Endothelial cell of umbilical vein (primary cell): Measurements from ENCODE around the gene VWA5B2. TPM values are rescaled to one million over a fixed set of nuclear protein-coding genes. Genes with fewer than 3 reads are reported as not detected.

Experiments used
- BruUV-seq: library from RNA; stranded (reverse); fragments of 400-500 nt; replicated peaks from 2 replicates; lab custom pipeline; 2021; lab: Mats Ljungman, UMichigan
- CTCF ChIA-PET: fragments of 300-600, 350-600 bp; sonication (Branson Sonifier 250); formaldehyde crosslinking; loops from one replicate; lab custom pipeline; 2021; ENCODE audit warnings: antibody characterized with exemption, inconsistent platforms; lab: Charles Lee
- POLR2A ChIA-PET: fragments of 300-600, 350-600 bp; sonication (Branson Sonifier 250); formaldehyde crosslinking; loops from one replicate; lab custom pipeline; 2021; ENCODE audit warnings: antibody characterized with exemption, inconsistent platforms; lab: Charles Lee
- DNase-seq: peaks from one replicate; pipeline ENCODE4 v3.0.0-alpha.2; 2011; ENCODE audit warnings: low read depth, low spot score
- FAIRE-seq: peaks from 2 replicates; lab custom pipeline; 2011; peaks lifted over from hg19 to GRCh38; lab: Jason Lieb, UNC
- H2AFZ ChIP-seq: 2 replicates; pipeline ENCODE4 v1.6.0; 2012; ENCODE audit warnings: low read depth, low read length, control low read depth, inconsistent platforms
- H3K27ac ChIP-seq: 2 replicates; pipeline ENCODE4 v1.5.1; 2011; ENCODE audit warnings: low read depth, mild to moderate bottlenecking, control low read depth, low read length, moderate library complexity; ENCODE audit not compliant: insufficient read depth
- H3K27me3 ChIP-seq, 2 experiments: 2 replicates each; pipeline versions ENCODE4 v1.6.0 to v1.6.1; 2011; ENCODE audit warnings: low read length in 2 of 2, mixed read lengths in 1 of 2; ENCODE audit not compliant: control insufficient read depth in 2 of 2, insufficient read depth in 2 of 2
- H3K36me3 ChIP-seq, 2 experiments: 2 replicates in 1 of 2; 3 replicates in 1 of 2; pipeline ENCODE4 v1.5.1; 2011; ENCODE audit warnings: low read length in 2 of 2, mild to moderate bottlenecking in 1 of 2, moderate library complexity in 1 of 2; ENCODE audit not compliant: control insufficient read depth in 2 of 2, insufficient read depth in 2 of 2; ENCODE audit errors: extremely low read depth in 1 of 2
- H3K4me1 ChIP-seq: 3 replicates; pipeline ENCODE4 v1.5.1; 2011; ENCODE audit warnings: mild to moderate bottlenecking, low read length; ENCODE audit not compliant: control insufficient read depth, insufficient read depth; ENCODE audit errors: extremely low read depth
- H3K4me2 ChIP-seq: 2 replicates; pipeline ENCODE4 v1.6.1; 2011; ENCODE audit warnings: low read length, control low read depth, mixed read lengths; ENCODE audit not compliant: insufficient read depth
- H3K4me3 ChIP-seq, 3 experiments: fragments of 200-600 bp in 1 of 3; sonication (generic), shearing (Covaris generic) in 1 of 3; replicated peaks in 1 of 3; 2 replicates each; pipeline ENCODE4 v1.5.1; 2011 to 2016; ENCODE audit warnings: control low read depth in 3 of 3, low read length in 3 of 3, mild to moderate bottlenecking in 2 of 3, inconsistent platforms in 1 of 3, low read depth in 1 of 3, moderate library complexity in 1 of 3; ENCODE audit not compliant: insufficient read depth in 1 of 3
- H3K79me2 ChIP-seq: 2 replicates; pipeline ENCODE4 v1.6.0; 2012; ENCODE audit warnings: low read length, inconsistent platforms; ENCODE audit not compliant: control insufficient read depth, insufficient read depth
- H3K9ac ChIP-seq: replicated peaks from 2 replicates; pipeline ENCODE3; 2011; ENCODE audit warnings: low read length, control low read depth; ENCODE audit not compliant: insufficient read depth; ENCODE audit errors: extremely low read depth
- H3K9me1 ChIP-seq: replicated peaks from 3 replicates; pipeline ENCODE4 v1.6.0; 2011; ENCODE audit warnings: mild to moderate bottlenecking, low read length; ENCODE audit not compliant: control insufficient read depth, insufficient read depth; ENCODE audit errors: extremely low read depth
- H3K9me3 ChIP-seq: replicated peaks from 2 replicates; pipeline ENCODE4 v1.5.1; 2012; ENCODE audit warnings: low read length, inconsistent platforms; ENCODE audit not compliant: control insufficient read depth, insufficient read depth
- H4K20me1 ChIP-seq: replicated peaks from 2 replicates; pipeline ENCODE3; 2011; ENCODE audit warnings: mild to moderate bottlenecking, low read length; ENCODE audit not compliant: control insufficient read depth, insufficient read depth; ENCODE audit errors: extremely low read depth
- CTCF ChIP-seq, 2 donors: IDR thresholded peaks; 1 replicate in 1 of 2; 2 replicates in 1 of 2; pipeline ENCODE4 v1.5.1; 2011; ENCODE audit warnings: low read length in 2 of 2, mild to moderate bottlenecking in 2 of 2, moderate library complexity in 2 of 2, control low read depth in 1 of 2, inconsistent platforms in 1 of 2, low read depth in 1 of 2; ENCODE audit not compliant: insufficient read depth in 1 of 2; ENCODE audit errors: extremely low read depth in 1 of 2
- EZH2 ChIP-seq: IDR thresholded peaks from 2 replicates; pipeline ENCODE4 v1.6.1; 2012; ENCODE audit warnings: borderline replicate concordance, low read depth, mild to moderate bottlenecking, moderate library complexity, low read length, inconsistent platforms; ENCODE audit not compliant: severe bottlenecking
- JUN ChIP-seq: IDR thresholded peaks from 2 replicates; pipeline ENCODE4 v1.6.1; 2011; ENCODE audit warnings: borderline replicate concordance, low read depth; ENCODE audit not compliant: insufficient read length, insufficient read depth
- MYC ChIP-seq: IDR thresholded peaks from one replicate; pipeline ENCODE4 v1.6.1; 2011; ENCODE audit warnings: mild to moderate bottlenecking, low read depth, low read length
- POLR2A ChIP-seq: IDR thresholded peaks from 2 replicates; pipeline ENCODE4 v1.6.1; 2012; ENCODE audit warnings: low read depth, mild to moderate bottlenecking, control low read depth, low read length
- POLR2AphosphoS5 ChIP-seq: IDR thresholded peaks from 2 replicates; pipeline ENCODE4 v1.6.1; 2012; ENCODE audit warnings: low read depth, mild to moderate bottlenecking, control low read depth, low read length, moderate library complexity; ENCODE audit not compliant: insufficient read depth
- dilution Hi-C: fragments of 300-500 bp; cut with MboI; formaldehyde crosslinking; loops from one replicate; pipeline ENCODE4 v1.15.0; 2019; ENCODE audit warnings: low sequenced_read_pairs; ENCODE audit not compliant: extremely low pct_ligation_motif_present
- intact Hi-C: fragments of 100-400 bp; cut with micrococcal nuclease; formaldehyde crosslinking; loops from one replicate; pipeline ENCODE4 v1.10.0; 2022
- polyA plus RNA-seq, 4 experiments: library from polyadenylated mRNA; depleted of rRNA in 3 of 4; stranded (reverse) in 3 of 4; unstranded in 1 of 4; fragments of >200 nt; gene quantifications; 2 replicates each; pipeline versions ENCODE4 v1.2.1 to v1.2.3, GENCODE V29; 2011 to 2012; ENCODE audit warnings: missing spikeins in 1 of 4
- total RNA-seq: library from RNA; stranded (reverse); gene quantifications from 2 replicates; pipeline ENCODE4 v1.2.3, GENCODE V29; 2021
- TF ChIP-seq, protein P1 (sequence below): IDR thresholded peaks from 2 replicates; pipeline ENCODE4 v1.6.1; 2011; ENCODE audit not compliant: insufficient read depth, insufficient read length

The VWA5B2 gene
- total and polyA plus RNA-seq, 2 donors (not counting 3 experiments of a cell fraction or from before 2014, with no cell fraction given), result 0.03 TPM; not detected in 1

GRCh38 chr3:184275381-184275701, 46.0 kb downstream of the VWA5B2 start:
- no TSS peak for BruUV-seq
- Histone ChIP-seq H3K9me1 (no peaks in the 10 kb centered on the region), H4K20me1 (no peaks in the 10 kb centered on the region), H3K4me3 (no peak overlapping the region), H3K9me3 (no peaks in the 10 kb centered on the region), H3K4me1 (no peaks in the 10 kb centered on the region), H3K27me3 (peaks cover 28 to 38% of the 10 kb centered on the region in 2 experiments), H3K27ac (no peak overlapping the region), H2AFZ (no peak overlapping the region), H3K9ac (no peak overlapping the region), H3K4me2 (no peak overlapping the region), H3K79me2 (no peaks in the 10 kb centered on the region), H3K36me3 (no peaks in the 10 kb centered on the region)
- TF ChIP-seq EZH2 (no peak), CTCF (IDR thresholded peaks at IDR 0.05; ENCODE audit: extremely low read depth in 1 of 2, insufficient read depth in 1 of 2, low read depth in 1 of 2, low read length in 2 of 2) (no peak), JUN (no peak), MYC (no peak)
- FAIRE-seq (no peak), DNase-seq (no peak)
- ChIA-PET CTCF (no interaction called here), POLR2A (no interaction called here)
- intact Hi-C loops, result no loop called here
- dilution Hi-C loops, result no loop called here

DNA sequence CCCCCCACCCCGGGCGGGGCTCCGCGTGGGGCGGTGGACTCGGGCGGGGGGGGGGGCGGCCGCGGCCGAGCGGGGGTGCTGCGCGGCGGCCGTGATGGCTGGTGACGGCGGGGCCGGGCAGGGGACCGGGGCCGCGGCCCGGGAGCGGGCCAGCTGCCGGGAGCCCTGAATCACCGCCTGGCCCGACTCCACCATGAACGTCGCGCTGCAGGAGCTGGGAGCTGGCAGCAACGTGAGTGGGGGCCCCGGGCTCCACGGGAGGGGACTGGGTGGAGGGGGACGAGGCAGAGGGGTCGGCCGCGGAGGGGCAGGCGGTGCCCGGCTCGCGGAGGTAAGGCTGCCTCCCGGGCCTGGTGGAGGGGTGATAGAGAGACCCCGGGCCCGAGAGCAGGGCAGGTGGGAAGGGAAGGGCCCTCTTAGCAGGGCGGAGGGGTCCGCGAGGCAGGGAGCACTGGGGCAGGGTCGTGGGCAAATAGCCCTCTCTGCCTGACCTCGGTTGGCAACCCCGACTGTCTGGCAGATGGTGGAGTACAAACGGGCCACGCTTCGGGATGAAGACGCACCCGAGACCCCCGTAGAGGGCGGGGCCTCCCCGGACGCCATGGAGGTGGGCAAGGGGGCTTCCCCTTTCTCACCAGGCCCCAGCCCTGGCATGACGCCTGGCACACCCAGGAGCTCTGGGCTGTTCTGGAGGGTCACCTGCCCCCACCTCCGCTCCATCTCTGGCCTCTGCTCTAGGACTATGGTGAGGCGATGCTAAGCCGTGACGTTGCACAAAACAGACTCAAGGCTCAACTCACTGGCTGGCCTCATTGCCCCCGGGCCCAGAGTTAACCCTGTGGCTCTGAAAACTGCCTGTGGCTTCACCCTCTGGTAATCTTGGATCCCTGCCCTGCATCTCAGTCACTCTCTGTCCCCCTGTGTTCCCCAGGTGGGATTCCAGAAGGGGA, 46.9 kb downstream of the VWA5B2 start, which contains the start of gene ECE2:
ECE2 (plus strand) TSS at position 62 of the 950 bp plus-strand sequence; CDS start at position 194, 132 bp downstream.
- TF ChIP-seq EZH2 (no peak), POLR2AphosphoS5 (no peak), JUN (no peak), POLR2A (no peak)
- TF ChIP-seq, protein P1, sequence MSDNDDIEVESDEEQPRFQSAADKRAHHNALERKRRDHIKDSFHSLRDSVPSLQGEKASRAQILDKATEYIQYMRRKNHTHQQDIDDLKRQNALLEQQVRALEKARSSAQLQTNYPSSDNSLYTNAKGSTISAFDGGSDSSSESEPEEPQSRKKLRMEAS, result no peak
- FAIRE-seq, result no peak
- Histone ChIP-seq H3K79me2 (no peaks in the 10 kb centered on the region), H3K27me3 (peaks cover 30 to 38% of the 10 kb centered on the region in 2 experiments), H3K4me1 (no peaks in the 10 kb centered on the region), H3K4me2 (no peak within 1 kb of the TSS), H3K9ac (no peak within 1 kb of the TSS), H3K9me3 (no peaks in the 10 kb centered on the region), H3K4me3 (no peak within 1 kb of the TSS), H3K36me3 (no peaks in the 10 kb centered on the region), H2AFZ (no peak within 1 kb of the TSS), H3K9me1 (no peaks in the 10 kb centered on the region), H4K20me1 (no peaks in the 10 kb centered on the region), H3K27ac (no peak within 1 kb of the TSS)
- ChIA-PET POLR2A (no interaction called here), CTCF (no interaction called here)
- dilution Hi-C loops (no loop called here), intact Hi-C loops (no loop called here)
- DNase-seq, result no peak
- BruUV-seq, result no TSS peak
